Hepatocyte (in vitro differentiated cells): ENCODE measurements around the gene DYNC2H1. TPM values are rescaled to one million over a fixed set of nuclear protein-coding genes. Genes with fewer than 3 reads are reported as not detected.
A peak's percentile ranks its signal among the peaks of the same experiment; 100 is the strongest.

Experiments used
- DNase-seq: peaks from one replicate; pipeline ENCODE4 v3.0.0-alpha.2; 2016; ENCODE audit warnings: low spot score
- H2AFZ ChIP-seq: fragments of 200-600 bp; sonication (generic); 2 replicates; pipeline ENCODE4 v1.6.0; 2016; ENCODE audit warnings: antibody characterized with exemption, mild to moderate bottlenecking
- H3K27ac ChIP-seq: fragments of 200-600 bp; sonication (generic); 2 replicates; pipeline ENCODE4 v1.5.1; 2016; ENCODE audit warnings: mild to moderate bottlenecking
- H3K27me3 ChIP-seq: fragments of 200-600 bp; sonication (generic); 2 replicates; pipeline ENCODE4 v1.6.1; 2016
- H3K36me3 ChIP-seq: fragments of 200-600 bp; sonication (generic); replicated peaks from 2 replicates; pipeline ENCODE4 v1.5.1; 2016; ENCODE audit warnings: low read depth; ENCODE audit not compliant: insufficient read depth
- H3K4me1 ChIP-seq: fragments of 200-600 bp; sonication (generic); 2 replicates; pipeline ENCODE4 v1.5.1; 2016; ENCODE audit warnings: mild to moderate bottlenecking, moderate library complexity; ENCODE audit not compliant: insufficient read depth
- H3K4me2 ChIP-seq: fragments of 200-600 bp; sonication (generic); 2 replicates; pipeline ENCODE4 v1.6.0; 2016
- H3K4me3 ChIP-seq: fragments of 200-600 bp; sonication (generic); 2 replicates; pipeline ENCODE4 v1.5.1; 2016; ENCODE audit warnings: mild to moderate bottlenecking
- H3K79me2 ChIP-seq: fragments of 200-600 bp; sonication (generic); 2 replicates; pipeline ENCODE4 v1.6.0; 2017; ENCODE audit warnings: mild to moderate bottlenecking
- H3K9me2 ChIP-seq: fragments of 200-600 bp; sonication (generic); replicated peaks from 2 replicates; pipeline ENCODE4 v1.6.0; 2017; ENCODE audit warnings: mild to moderate bottlenecking; ENCODE audit not compliant: insufficient read depth
- H3K9me3 ChIP-seq: fragments of 200-600 bp; sonication (generic); 2 replicates; pipeline ENCODE4 v1.5.1; 2016; ENCODE audit warnings: low read depth, mild to moderate bottlenecking
- H4K20me1 ChIP-seq: fragments of 200-600 bp; sonication (generic); 2 replicates; pipeline ENCODE4 v1.6.0; 2016; ENCODE audit warnings: mild to moderate bottlenecking; ENCODE audit not compliant: insufficient read depth, poor library complexity, severe bottlenecking
- EZH2 ChIP-seq: fragments of 200-600 bp; sonication (generic); IDR thresholded peaks from 2 replicates; pipeline ENCODE4 v1.6.1; 2016; ENCODE audit warnings: antibody characterized with exemption, mild to moderate bottlenecking, borderline replicate concordance
- EZH2phosphoT487 ChIP-seq: fragments of 200-600 bp; sonication (generic); IDR thresholded peaks from one replicate; pipeline ENCODE4 v1.6.1; 2018; ENCODE audit warnings: antibody characterized with exemption, mild to moderate bottlenecking, low read depth, moderate library complexity; ENCODE audit not compliant: unreplicated experiment, severe bottlenecking
- WGBS: methylation state at CpG from one replicate; pipeline ENCODE4 v1.1.6; 2016; ENCODE audit warnings: low lambda C conversion rate; ENCODE audit errors: missing lambda C conversion rate; 5-methylcytosine and 5-hydroxymethylcytosine counted together
- polyA plus RNA-seq: library from polyadenylated mRNA; unstranded; fragments of >200 nt; fragmentation: Nextera tagmentation; extraction: Ambion mirVana; gene quantifications from 2 replicates; pipeline ENCODE4 v1.2.1, GENCODE V29; 2016
- total RNA-seq: library from RNA; depleted of rRNA; stranded (reverse); fragments of >200 nt; gene quantifications from 2 replicates; pipeline ENCODE4 v1.2.3, GENCODE V29; 2014
- TF ChIP-seq, protein P1 (sequence below): fragments of 200-600 bp; sonication (generic); IDR thresholded peaks from 2 replicates; pipeline ENCODE4 v1.5.1; 2016; ENCODE audit warnings: antibody characterized with exemption, mild to moderate bottlenecking; ENCODE audit not compliant: poor library complexity

The DYNC2H1 gene
- total and polyA plus RNA-seq, 2 experiments from 2014 or later, result 4.4 to 16.9 TPM

GRCh38 chr11:103338621-103339484 is 229.6 kb downstream of the DYNC2H1 start:
- no peaks in the 10 kb centered on the region for H3K4me1 ChIP-seq
- no peaks in the 10 kb centered on the region for H3K27me3 ChIP-seq
- no peaks in the 10 kb centered on the region for H4K20me1 ChIP-seq
- no peaks in the 10 kb centered on the region for H3K9me3 ChIP-seq
- H2AFZ ChIP-seq, result no peak overlapping the region
- no peak overlapping the region for H3K4me2 ChIP-seq
- WGBS, result 63% methylated on average over 2 of the region's 2 CpGs
- DNase-seq, result peak; percentile 13
- H3K27ac ChIP-seq, result no peak overlapping the region
- H3K9me2 ChIP-seq, result no peaks in the 10 kb centered on the region
- no peak for TF ChIP-seq EZH2phosphoT487
- TF ChIP-seq, protein P1, sequence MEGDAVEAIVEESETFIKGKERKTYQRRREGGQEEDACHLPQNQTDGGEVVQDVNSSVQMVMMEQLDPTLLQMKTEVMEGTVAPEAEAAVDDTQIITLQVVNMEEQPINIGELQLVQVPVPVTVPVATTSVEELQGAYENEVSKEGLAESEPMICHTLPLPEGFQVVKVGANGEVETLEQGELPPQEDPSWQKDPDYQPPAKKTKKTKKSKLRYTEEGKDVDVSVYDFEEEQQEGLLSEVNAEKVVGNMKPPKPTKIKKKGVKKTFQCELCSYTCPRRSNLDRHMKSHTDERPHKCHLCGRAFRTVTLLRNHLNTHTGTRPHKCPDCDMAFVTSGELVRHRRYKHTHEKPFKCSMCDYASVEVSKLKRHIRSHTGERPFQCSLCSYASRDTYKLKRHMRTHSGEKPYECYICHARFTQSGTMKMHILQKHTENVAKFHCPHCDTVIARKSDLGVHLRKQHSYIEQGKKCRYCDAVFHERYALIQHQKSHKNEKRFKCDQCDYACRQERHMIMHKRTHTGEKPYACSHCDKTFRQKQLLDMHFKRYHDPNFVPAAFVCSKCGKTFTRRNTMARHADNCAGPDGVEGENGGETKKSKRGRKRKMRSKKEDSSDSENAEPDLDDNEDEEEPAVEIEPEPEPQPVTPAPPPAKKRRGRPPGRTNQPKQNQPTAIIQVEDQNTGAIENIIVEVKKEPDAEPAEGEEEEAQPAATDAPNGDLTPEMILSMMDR, result peak; percentile 10
- H3K4me3 ChIP-seq, result no peak overlapping the region
- H3K36me3 ChIP-seq, result no peaks in the 10 kb centered on the region
- H3K79me2 ChIP-seq, result no peaks in the 10 kb centered on the region

DNA sequence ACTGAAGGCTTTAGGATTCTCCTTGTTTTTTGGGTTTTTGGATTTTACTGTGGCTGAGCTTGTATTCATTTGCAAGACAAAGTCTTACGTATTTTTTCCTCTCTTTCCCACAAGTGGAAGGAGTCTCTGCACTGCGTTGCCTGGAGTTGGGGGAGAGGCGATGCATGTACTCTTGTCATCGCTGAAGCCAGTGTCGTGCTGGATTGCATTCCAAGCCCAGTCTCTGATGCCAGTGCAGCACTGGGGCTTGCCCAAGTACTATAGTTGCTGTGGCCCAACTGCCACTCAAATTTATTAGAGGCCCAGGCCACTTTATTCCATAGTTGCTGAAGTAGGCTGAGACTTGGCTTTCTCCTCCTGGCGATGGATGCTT is 230.2 kb downstream of the DYNC2H1 start:
- H4K20me1 ChIP-seq, result no peaks in the 10 kb centered on the region
- DNase-seq, result no peak
- TF ChIP-seq, protein P1, result no peak
- TF ChIP-seq EZH2 (no peak), EZH2phosphoT487 (no peak)
- H3K4me1 ChIP-seq, result no peaks in the 10 kb centered on the region
- no peaks in the 10 kb centered on the region for H3K9me2 ChIP-seq
- no peaks in the 10 kb centered on the region for H3K9me3 ChIP-seq
- no peak overlapping the region for H2AFZ ChIP-seq
- no peak overlapping the region for H3K27ac ChIP-seq
- no peaks in the 10 kb centered on the region for H3K79me2 ChIP-seq
- no peak overlapping the region for H3K4me2 ChIP-seq
- H3K4me3 ChIP-seq, result no peak overlapping the region
- no peaks in the 10 kb centered on the region for H3K36me3 ChIP-seq
- 86% methylated on average over 6 of the region's 6 CpGs for WGBS
- H3K27me3 ChIP-seq, result no peaks in the 10 kb centered on the region

DNA sequence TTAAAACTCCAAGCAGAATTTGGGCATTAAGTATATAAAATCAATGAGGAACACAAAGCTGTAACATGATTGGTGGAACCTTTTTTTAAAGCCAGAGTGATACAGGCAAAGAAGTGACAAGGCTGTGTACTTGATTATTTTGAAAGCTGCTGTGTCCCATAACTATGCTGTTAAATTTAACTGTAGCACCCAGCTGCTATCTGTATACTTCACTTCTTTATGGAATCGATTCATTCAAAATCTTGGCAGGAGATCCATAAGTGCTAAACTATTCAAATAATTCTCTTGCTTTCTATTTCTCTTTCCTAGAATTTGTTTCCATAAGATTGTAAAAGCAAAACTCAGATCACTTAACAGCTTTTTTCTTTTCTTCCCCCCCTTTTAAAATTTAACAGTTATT is 231.7 kb downstream of the DYNC2H1 start:
- WGBS, result 91% methylated on average over 1 of the region's 1 CpG
- no peaks in the 10 kb centered on the region for H3K4me1 ChIP-seq
- H3K9me3 ChIP-seq, result no peaks in the 10 kb centered on the region
- H3K27me3 ChIP-seq, result no peaks in the 10 kb centered on the region
- H3K4me3 ChIP-seq, result no peak overlapping the region
- no peak overlapping the region for H3K27ac ChIP-seq
- no peaks in the 10 kb centered on the region for H4K20me1 ChIP-seq
- H3K79me2 ChIP-seq, result no peaks in the 10 kb centered on the region
- H2AFZ ChIP-seq, result no peak overlapping the region
- DNase-seq, result no peak
- TF ChIP-seq, protein P1, result no peak
- TF ChIP-seq EZH2phosphoT487, result no peak
- H3K4me2 ChIP-seq, result no peak overlapping the region
- no peaks in the 10 kb centered on the region for H3K36me3 ChIP-seq
- H3K9me2 ChIP-seq, result no peaks in the 10 kb centered on the region
